Keratinocyte (primary cell): ENCODE measurements around the gene CSH1.

ENCODE experiments used
- CTCF ChIP-seq, 3 experiments: IDR thresholded peaks in 1 of 3; conservative IDR thresholded peaks in 1 of 3; optimal IDR thresholded peaks in 1 of 3; 2 replicates in 2 of 3; 3 replicates in 1 of 3; pipeline versions ENCODE3 to v1.5.1; 2011; ENCODE audit warnings: low read length in 3 of 3, mild to moderate bottlenecking in 3 of 3, moderate library complexity in 2 of 3, control low read depth in 1 of 3, inconsistent platforms in 1 of 3; ENCODE audit not compliant: insufficient read depth in 2 of 3; ENCODE audit errors: extremely low read depth in 1 of 3
- EZH2 ChIP-seq: IDR thresholded peaks from one replicate; pipeline ENCODE4 v1.6.1; 2012; ENCODE audit warnings: inconsistent platforms, mild to moderate bottlenecking, low read length, moderate library complexity

- TF ChIP-seq CTCF (optimal IDR thresholded peaks at IDR 0.05 in 1 of 3, IDR thresholded peaks at IDR 0.05 in 1 of 3, conservative IDR thresholded peaks at IDR 0.05 in 1 of 3; ENCODE audit: extremely low read depth in 1 of 3, insufficient read depth in 2 of 3, low read length in 3 of 3): no peak
- TF ChIP-seq EZH2: no peak
Observed at GRCh38 chr17:63853260-63853659, 43.1 kb downstream of the CSH1 start.
